K562 (cell line): ENCODE measurements around the gene PLP2. TPM values are rescaled to one million over a fixed set of nuclear protein-coding genes. Genes with fewer than 3 reads are reported as not detected.

ENCODE experiments used
- EP400 ChIP-seq: fragments of 450-650 bp; IDR thresholded peaks from 2 replicates; pipeline ENCODE4 v1.6.1; 2017; ENCODE audit warnings: antibody characterized with exemption, mild to moderate bottlenecking, moderate library complexity
- HIVEP1 ChIP-seq: fragments of 250-450 bp; sonication (Bioruptor Pico); IDR thresholded peaks from 2 replicates; pipeline ENCODE4 v1.4.0; 2020; ENCODE audit warnings: mild to moderate bottlenecking
- PCBP2 ChIP-seq: fragments of 200-400 bp; formaldehyde crosslinking; IDR thresholded peaks from 2 replicates; pipeline ENCODE4 v1.6.1; 2018; ENCODE audit warnings: low read length, low read depth, mild to moderate bottlenecking, moderate library complexity; ENCODE audit not compliant: poor library complexity, severe bottlenecking
- PPARD ChIP-seq: fragments of 250-450 bp; sonication (Bioruptor Pico); IDR thresholded peaks from 2 replicates; pipeline ENCODE4 v1.8.0; 2022; ENCODE audit warnings: inconsistent platforms, mild to moderate bottlenecking, moderate library complexity
- RAD51 ChIP-seq: fragments of 450-650 bp; IDR thresholded peaks from 2 replicates; pipeline ENCODE4 v1.7.1; 2016; ENCODE audit warnings: low read depth, mild to moderate bottlenecking, borderline replicate concordance
- SRSF9 ChIP-seq: fragments of 200-400 bp; formaldehyde crosslinking; IDR thresholded peaks from 2 replicates; pipeline ENCODE4 v1.6.1; 2017; ENCODE audit warnings: low read depth, low read length, borderline replicate concordance
- TCF7L2 ChIP-seq: fragments of 150-350 bp; IDR thresholded peaks from 2 replicates; pipeline ENCODE4 v1.6.1; 2016; ENCODE audit warnings: low read depth, mild to moderate bottlenecking, low read length, moderate library complexity
- ZNF140 ChIP-seq: fragments of 250-450 bp; sonication (Bioruptor Pico); IDR thresholded peaks from 2 replicates; pipeline ENCODE4 v1.8.0; 2021; ENCODE audit warnings: moderate library complexity, mild to moderate bottlenecking, inconsistent platforms
- polyA plus RNA-seq, 8 experiments: library from polyadenylated mRNA; depleted of rRNA in 4 of 8; stranded (reverse) in 5 of 8; unstranded in 3 of 8; fragments of >200 nt; fragmentation: Nextera tagmentation in 2 of 8; fragmentation: Illumina TruSeq in 1 of 8; extraction: Ambion mirVana in 2 of 8; extraction: Trizol in 1 of 8; gene quantifications; 2 replicates each; pipeline versions ENCODE4 v1.2.1 to v1.2.3, GENCODE V29; 2011 to 2014; ENCODE audit warnings: inconsistent platforms in 1 of 8, missing spikeins in 1 of 8
- total RNA-seq, 7 experiments: library from RNA; depleted of rRNA in 6 of 7; stranded (reverse); fragments of >200 nt in 6 of 7; fragmentation: Illumina TruSeq in 2 of 7; extraction: Trizol in 2 of 7; gene quantifications; 2 replicates each; pipeline versions ENCODE4 v1.2.1 to v1.2.3, GENCODE V29; 2011 to 2021; ENCODE audit warnings: low replicate concordance in 1 of 7
- TF ChIP-seq, protein P1 (sequence below): sonication (generic); formaldehyde crosslinking; IDR thresholded peaks from 2 replicates; pipeline ENCODE4 v1.8.0; 2022; ENCODE audit warnings: mild to moderate bottlenecking, missing genetic modification reagents
- TF ChIP-seq, protein P2 (sequence below): sonication (generic); formaldehyde crosslinking; IDR thresholded peaks from 2 replicates; pipeline ENCODE4 v1.8.0; 2022; ENCODE audit warnings: missing genetic modification reagents, mild to moderate bottlenecking, borderline replicate concordance
- TF ChIP-seq, protein P3 (sequence below), 3 experiments: fragments of 200-800 bp in 1 of 3; sonication (Bioruptor generic) in 1 of 3; sonication (generic) in 1 of 3; formaldehyde crosslinking in 1 of 3; IDR thresholded peaks; 2 replicates each; pipeline versions ENCODE4 v1.6.1 to v1.8.0; 2016 to 2022; ENCODE audit warnings: mild to moderate bottlenecking in 2 of 3, missing compliant biosample characterization in 2 of 3, missing genetic modification characterization in 2 of 3, missing genetic modification reagents in 1 of 3
- TF ChIP-seq, protein P4 (sequence below): fragments of 450-650 bp; IDR thresholded peaks from one replicate; pipeline ENCODE4 v1.6.1; 2018; ENCODE audit warnings: mild to moderate bottlenecking, moderate library complexity; ENCODE audit not compliant: partially characterized antibody
- TF ChIP-seq, protein P5 (sequence below): fragments of 250-450 bp; sonication (Bioruptor Pico); IDR thresholded peaks from 2 replicates; pipeline ENCODE4 v1.6.1; 2021; ENCODE audit warnings: mild to moderate bottlenecking

PLP2 gene
- total and polyA plus RNA-seq, 9 of the 15 experiments (the other 6 are each of a cell fraction or from before 2014, with no cell fraction given) = 34.7 to 236 (median 112) TPM

DNA sequence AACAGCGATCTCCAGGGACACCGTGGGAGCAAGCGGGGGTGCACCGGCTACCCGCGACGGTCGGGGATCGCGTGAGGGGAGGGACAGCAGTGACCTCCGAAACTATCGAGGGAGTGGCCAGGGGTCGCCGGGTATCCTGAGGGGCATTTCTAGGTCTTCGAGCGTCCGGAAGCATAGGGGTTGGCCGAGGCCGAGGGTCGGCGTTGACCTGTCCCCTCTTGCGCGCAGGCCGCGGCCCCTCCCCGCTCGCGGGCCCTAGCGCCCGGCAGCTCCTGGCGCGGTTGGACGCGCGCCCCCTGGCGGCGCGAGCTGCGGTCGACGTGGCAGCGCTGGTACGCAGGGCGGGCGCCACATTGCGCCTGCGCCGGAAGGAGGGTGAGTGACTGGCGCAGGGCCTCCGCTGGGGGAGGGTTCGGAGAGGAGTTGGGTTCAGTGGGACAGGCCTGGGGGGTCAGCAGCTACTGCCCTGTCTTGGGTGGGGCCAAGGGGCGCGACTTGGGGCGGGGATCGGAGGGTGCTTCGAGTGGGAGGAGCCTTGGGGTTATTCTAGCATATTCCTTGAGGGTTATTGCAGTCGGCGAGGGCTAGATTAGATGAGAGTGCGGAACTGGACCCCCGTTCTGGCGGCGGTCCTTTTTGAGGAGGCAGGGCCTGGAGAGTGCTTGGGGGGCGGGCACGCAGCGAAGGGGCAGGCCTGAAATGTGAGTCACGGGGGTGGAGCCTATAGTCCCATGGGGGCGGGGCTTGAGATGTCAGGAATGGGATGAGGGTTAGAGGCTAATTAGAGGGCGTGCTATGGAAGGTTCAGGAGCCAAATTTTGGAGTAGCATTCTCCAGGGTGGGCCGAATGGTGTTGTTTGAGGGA, 7.9 kb upstream of the PLP2 start (continued):
- TF ChIP-seq ZNF140 (CRISPR knock-in tag) (no peak), SRSF9 (no peak), PPARD (CRISPR knock-in tag) (no peak), TCF7L2 (peak; percentile 67), EP400 (peak; percentile 49; the same call in 1 of the 2 replicates), PCBP2 (no peak), HIVEP1 (no peak), RAD51 (no peak)
- TF ChIP-seq, protein P1, sequence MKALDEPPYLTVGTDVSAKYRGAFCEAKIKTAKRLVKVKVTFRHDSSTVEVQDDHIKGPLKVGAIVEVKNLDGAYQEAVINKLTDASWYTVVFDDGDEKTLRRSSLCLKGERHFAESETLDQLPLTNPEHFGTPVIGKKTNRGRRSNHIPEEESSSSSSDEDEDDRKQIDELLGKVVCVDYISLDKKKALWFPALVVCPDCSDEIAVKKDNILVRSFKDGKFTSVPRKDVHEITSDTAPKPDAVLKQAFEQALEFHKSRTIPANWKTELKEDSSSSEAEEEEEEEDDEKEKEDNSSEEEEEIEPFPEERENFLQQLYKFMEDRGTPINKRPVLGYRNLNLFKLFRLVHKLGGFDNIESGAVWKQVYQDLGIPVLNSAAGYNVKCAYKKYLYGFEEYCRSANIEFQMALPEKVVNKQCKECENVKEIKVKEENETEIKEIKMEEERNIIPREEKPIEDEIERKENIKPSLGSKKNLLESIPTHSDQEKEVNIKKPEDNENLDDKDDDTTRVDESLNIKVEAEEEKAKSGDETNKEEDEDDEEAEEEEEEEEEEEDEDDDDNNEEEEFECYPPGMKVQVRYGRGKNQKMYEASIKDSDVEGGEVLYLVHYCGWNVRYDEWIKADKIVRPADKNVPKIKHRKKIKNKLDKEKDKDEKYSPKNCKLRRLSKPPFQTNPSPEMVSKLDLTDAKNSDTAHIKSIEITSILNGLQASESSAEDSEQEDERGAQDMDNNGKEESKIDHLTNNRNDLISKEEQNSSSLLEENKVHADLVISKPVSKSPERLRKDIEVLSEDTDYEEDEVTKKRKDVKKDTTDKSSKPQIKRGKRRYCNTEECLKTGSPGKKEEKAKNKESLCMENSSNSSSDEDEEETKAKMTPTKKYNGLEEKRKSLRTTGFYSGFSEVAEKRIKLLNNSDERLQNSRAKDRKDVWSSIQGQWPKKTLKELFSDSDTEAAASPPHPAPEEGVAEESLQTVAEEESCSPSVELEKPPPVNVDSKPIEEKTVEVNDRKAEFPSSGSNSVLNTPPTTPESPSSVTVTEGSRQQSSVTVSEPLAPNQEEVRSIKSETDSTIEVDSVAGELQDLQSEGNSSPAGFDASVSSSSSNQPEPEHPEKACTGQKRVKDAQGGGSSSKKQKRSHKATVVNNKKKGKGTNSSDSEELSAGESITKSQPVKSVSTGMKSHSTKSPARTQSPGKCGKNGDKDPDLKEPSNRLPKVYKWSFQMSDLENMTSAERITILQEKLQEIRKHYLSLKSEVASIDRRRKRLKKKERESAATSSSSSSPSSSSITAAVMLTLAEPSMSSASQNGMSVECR (CRISPR knock-in tag) = no peak
- TF ChIP-seq, protein P2, sequence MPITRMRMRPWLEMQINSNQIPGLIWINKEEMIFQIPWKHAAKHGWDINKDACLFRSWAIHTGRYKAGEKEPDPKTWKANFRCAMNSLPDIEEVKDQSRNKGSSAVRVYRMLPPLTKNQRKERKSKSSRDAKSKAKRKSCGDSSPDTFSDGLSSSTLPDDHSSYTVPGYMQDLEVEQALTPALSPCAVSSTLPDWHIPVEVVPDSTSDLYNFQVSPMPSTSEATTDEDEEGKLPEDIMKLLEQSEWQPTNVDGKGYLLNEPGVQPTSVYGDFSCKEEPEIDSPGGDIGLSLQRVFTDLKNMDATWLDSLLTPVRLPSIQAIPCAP (CRISPR knock-in tag) = no peak
- TF ChIP-seq, protein P3, sequence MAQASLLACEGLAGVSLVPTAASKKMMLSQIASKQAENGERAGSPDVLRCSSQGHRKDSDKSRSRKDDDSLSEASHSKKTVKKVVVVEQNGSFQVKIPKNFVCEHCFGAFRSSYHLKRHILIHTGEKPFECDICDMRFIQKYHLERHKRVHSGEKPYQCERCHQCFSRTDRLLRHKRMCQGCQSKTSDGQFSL (CRISPR knock-in tag; IDR thresholded peaks at IDR 0.05) = no peak
- TF ChIP-seq, protein P3 (tag; IDR thresholded peaks at IDR 0.05) = 0 out of 4 replicates have a peak, but pooled peaks of 1 of the 2 experiments have one; percentile 25
- TF ChIP-seq, protein P4, sequence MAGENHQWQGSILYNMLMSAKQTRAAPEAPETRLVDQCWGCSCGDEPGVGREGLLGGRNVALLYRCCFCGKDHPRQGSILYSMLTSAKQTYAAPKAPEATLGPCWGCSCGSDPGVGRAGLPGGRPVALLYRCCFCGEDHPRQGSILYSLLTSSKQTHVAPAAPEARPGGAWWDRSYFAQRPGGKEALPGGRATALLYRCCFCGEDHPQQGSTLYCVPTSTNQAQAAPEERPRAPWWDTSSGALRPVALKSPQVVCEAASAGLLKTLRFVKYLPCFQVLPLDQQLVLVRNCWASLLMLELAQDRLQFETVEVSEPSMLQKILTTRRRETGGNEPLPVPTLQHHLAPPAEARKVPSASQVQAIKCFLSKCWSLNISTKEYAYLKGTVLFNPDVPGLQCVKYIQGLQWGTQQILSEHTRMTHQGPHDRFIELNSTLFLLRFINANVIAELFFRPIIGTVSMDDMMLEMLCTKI = no peak
- TF ChIP-seq, protein P5, sequence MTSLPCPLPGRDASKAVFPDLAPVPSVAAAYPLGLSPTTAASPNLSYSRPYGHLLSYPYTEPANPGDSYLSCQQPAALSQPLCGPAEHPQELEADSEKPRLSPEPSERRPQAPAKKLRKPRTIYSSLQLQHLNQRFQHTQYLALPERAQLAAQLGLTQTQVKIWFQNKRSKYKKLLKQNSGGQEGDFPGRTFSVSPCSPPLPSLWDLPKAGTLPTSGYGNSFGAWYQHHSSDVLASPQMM = no peak
